HG03039 (cell line): ENCODE results near the gene SNRPA1.

Experiments
- ATAC-seq: cut with Tn5 transposase; IDR thresholded peaks from one replicate; pipeline ENCODE4 v1.9.1; 2021; ENCODE audit warnings: mild to moderate bottlenecking, moderate library complexity; ENCODE audit not compliant: unreplicated experiment

Gene SNRPA1

GRCh38 chr15:101244036-101244781 lies 50.8 kb downstream of the SNRPA1 start:
- no peak for ATAC-seq

GRCh38 chr15:101243420-101243819 lies 51.6 kb downstream of the SNRPA1 start:
- no peak for ATAC-seq

- no peak for ATAC-seq
Observed at GRCh38 chr15:101242999-101243336, 52.1 kb downstream of the SNRPA1 start.

GRCh38 chr15:101242160-101242998 lies 52.7 kb downstream of the SNRPA1 start:
- ATAC-seq: peak; percentile 60

GRCh38 chr15:101240358-101240757 lies 54.7 kb downstream of the SNRPA1 start:
- no peak for ATAC-seq

- no peak for ATAC-seq
Observed at GRCh38 chr15:101239724-101240136, 55.3 kb downstream of the SNRPA1 start.

- no peak for ATAC-seq
Observed at GRCh38 chr15:101237251-101237650, 57.8 kb downstream of the SNRPA1 start.

GRCh38 chr15:101233651-101234280 lies 61.3 kb downstream of the SNRPA1 start:
- no peak for ATAC-seq

GRCh38 chr15:101232677-101233076 lies 62.4 kb downstream of the SNRPA1 start:
- no peak for ATAC-seq
